HG03135 (cell line): ENCODE measurements around the gene GTF2A1L.
"Not testable (repeated sequence)": the region's sequence is repeated elsewhere in the genome, so short reads cannot be mapped to it uniquely, and the experiment has no call there.

Source experiments
- ATAC-seq: cut with Tn5 transposase; IDR thresholded peaks from one replicate; pipeline ENCODE4 v1.9.1; 2021; ENCODE audit warnings: mild to moderate bottlenecking, moderate library complexity; ENCODE audit not compliant: unreplicated experiment

Gene GTF2A1L

DNA sequence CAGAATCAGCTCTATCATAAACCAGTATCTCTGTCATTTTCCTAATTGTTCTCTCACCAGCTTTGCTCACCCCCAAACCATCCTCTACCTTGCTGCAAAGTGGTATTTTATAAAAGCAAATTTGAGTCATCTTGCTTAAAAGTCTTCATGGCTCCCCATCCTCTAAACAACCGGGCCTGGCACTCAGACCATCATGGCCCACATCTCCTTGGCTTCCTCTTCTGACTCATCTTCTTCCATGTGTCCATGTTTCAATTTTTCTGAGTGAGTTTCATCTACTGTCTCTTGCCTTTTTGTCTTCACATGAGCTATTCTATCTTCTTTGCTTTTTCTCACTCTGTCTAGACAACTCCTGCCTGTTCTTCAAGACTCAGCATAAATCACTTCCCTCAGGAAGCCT lies 79.2 kb downstream of the GTF2A1L start:
- ATAC-seq = no peak

DNA sequence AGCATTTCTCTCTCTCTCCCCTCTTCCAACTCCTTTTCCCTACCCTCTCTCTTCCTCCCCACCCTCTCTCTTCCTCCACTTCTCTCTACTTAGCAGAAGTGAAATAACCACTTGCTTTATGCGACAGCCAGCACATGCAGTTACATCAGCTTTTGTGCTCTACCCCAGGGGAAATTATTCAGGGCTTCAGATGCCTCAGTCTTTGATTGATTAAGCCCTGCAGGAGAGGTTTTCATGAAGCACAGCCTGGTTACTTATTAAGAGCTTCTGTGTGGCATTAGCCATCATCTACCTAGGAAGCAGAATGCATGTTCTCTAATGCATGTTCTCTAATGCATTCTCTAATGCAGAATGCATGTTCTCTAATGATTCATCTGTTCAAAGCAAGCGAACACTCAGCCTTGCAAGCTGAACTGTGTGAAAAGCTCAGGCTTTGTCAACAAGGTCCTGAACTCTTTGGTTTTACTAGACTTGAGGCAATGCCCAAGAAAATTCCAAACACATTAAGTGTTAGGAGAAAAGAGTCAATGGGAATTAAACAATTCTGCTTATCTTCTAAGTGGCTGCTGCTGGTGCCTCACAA lies 81.8 kb downstream of the GTF2A1L start:
- ATAC-seq = no peak

DNA sequence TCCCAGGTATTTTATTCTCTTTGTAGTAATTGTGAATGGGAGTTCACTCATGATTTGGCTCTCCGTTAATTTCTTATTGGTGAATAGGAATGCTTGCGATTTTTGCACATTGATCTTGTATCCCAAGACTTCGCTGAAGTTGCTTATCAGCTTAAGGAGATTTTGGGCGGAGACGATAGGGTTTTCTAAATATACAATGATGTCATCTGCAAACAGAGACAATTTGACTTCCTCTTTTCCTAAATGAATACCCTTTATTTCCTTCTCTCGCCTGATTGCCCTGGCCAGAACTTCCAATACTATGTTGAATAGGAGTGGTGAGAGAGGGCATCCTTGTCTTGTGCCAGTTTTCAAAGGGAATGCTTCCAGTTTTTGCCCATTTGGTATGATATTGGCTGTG lies 86.0 kb downstream of the GTF2A1L start:
- ATAC-seq = not testable (repeated sequence)

DNA sequence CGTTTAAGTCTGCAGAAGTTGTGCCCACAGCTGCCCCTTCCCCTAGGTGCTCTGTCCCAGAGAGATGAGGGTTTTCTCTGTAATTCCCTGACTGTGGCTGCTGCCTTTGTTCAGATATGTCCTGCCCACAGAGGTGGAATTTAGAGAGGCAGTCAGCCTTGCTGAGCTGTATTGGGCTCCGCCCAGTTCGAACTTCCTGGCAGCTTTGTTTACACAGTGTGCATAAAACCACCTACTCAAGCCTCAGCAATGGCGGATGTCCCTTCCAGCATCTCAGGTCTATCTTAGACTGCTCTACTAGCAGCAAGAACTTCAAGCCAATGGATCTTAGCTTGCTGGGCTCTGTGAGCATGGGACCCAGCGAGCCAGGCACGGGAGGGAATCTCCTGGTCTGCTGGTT lies 89.8 kb downstream of the GTF2A1L start:
- ATAC-seq = no peak

DNA sequence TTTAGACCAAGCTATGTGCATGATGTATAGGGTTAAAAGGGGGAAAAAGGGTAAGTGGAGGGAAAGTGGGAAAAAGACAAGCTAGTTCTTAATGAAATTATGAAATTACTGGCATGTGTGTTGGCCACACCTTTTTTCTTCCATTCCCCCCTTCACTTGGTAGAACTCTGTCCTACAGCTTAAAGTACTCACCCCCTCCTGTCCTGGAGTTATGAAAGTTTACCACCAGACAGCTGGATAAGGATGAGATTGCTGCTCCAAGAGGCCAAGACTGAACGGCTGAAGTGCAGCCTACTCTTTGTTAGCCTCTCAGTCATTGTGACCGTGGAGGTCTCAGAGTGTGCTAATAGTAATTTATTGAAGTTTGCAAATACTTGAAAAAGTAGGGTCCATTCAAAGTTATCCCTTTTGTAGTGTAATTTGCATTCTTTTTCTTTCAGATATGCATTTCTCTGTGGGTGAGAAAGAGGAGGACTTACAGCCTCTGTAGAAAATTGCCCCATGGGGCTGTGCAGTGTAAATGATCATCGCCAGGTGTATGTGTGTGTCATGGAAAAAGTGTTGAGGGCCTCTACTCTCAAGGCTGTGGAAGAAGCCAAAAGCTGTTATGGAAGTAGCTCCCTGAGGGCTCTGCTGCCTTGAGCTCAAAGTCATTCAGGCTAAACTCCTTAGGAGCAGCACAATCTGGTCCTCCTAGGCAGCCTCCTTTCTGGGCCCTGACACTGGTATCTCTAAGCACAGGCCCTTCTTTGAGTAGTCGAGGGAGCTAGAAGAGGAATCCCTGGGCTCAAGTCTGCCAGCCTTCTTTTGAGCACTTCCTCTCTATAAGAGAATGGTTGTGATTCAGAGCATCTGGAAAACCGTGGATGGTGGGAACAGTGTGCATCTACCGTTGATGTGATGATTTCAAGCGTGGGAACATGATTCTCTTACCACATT lies 91.7 kb downstream of the GTF2A1L start:
- ATAC-seq = no peak

DNA sequence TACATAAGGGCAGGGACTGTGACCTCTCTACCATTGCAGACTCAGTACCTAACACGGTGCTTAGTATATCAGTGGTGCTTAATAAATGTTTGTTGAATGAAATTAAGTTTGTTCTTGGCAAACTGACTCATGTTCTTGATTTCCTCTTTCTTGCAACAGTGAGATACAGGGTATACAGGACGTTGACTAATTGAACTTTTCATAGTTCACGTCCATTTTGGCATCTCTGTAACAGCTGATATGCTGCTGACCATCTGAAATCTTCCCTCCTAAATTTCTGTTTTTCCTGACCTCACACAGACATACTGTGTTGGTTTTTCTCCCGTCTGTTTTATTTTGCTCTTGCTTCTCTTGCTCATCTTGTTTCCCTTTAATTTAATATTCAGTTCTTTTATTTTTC lies 93.7 kb downstream of the GTF2A1L start:
- no peak for ATAC-seq

DNA sequence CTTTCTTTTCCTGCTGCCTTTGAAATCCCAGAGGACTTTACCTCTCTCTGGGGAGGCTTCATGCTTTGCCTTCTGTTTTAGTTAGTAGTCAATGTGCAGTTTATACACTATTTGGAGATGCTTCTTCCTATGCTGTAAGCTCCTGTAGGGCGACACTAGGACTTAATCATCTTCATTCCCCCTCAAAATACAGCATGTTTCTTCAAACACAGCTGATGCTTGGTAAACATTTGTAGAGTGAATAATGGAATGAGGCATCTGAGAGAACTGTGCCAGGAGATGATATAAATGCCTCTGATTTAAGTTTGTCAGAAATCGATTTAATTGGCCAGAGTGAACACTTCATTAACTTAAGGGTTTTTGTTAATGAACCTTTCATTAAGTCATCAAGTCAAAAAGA lies 94.5 kb downstream of the GTF2A1L start:
- no peak for ATAC-seq

DNA sequence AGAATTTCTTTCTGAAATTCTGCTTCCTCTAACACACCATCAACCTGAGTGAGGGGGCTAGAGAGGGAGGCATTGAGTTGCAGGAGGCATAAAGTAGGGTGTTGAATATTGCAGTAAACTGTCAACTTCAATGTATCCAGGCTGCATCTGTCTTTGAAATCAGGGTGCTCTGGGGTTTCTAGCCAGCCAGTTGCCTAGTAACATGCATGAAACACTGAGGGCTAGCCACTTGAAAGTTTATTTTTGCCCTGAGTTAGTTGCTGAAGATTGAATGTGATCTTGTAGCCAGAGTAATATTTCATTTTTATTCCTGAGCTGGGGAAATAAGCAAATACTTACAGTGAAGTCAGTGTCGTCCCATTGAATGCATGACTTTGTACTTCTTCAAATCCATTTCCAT lies 96.0 kb downstream of the GTF2A1L start:
- ATAC-seq = no peak

DNA sequence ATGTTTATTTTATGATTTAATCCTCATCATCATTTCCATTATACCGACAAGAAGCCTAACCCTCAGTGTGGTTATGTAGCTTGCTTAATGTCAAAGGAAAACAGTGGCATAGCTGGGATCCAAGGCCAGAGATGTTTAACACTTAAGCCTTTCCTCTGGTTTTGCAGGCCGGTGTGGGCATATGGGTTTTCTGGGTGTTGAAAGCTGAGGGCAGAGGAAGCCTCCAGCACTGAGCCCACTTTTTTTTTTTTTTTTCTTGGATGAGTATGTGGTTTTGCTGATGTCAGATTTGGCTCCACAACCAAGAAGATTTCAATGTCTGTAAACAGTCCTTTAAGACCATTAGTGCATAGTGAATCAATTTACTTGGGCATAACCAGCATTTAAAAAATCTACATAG lies 96.6 kb downstream of the GTF2A1L start:
- no peak for ATAC-seq

DNA sequence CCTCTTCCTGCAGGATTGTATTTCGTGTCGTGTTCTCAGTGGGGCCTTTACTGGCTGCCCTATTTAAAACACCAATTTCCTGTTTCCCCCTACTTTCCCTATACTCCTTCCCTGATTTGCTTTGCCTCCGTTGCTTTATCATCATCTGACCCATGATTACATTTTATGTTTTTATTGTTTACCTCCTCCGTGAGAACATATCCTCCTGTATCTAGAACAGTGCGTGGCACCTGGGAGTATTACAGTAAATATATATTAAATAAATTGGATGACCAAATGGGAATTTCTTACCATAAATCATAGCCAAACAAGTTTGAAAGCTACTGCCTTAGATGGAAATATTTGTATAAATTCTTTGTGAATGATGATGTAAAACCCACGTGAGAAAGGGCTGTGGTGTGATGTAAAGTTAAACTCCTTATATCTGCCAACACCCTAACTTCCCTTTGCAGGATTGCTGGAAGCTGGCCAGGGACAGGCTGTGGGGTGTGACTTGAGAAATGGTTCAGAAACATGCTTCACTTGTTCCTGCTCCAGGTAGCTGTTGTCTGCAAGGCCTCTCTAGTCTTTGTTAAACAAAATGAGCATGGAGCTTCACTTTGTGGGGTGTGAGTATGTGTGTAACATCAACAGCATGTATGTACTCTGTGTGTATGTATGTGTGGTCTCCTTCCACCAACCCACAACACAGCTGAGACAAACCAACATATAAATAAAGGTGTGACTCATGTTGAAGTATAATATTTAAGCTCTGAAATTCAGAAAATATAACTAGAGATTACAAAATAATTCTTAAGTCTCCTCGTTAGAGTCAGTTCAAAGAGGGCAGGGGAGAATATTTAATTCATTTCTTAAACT lies 97.6 kb downstream of the GTF2A1L start:
- ATAC-seq = no peak

DNA sequence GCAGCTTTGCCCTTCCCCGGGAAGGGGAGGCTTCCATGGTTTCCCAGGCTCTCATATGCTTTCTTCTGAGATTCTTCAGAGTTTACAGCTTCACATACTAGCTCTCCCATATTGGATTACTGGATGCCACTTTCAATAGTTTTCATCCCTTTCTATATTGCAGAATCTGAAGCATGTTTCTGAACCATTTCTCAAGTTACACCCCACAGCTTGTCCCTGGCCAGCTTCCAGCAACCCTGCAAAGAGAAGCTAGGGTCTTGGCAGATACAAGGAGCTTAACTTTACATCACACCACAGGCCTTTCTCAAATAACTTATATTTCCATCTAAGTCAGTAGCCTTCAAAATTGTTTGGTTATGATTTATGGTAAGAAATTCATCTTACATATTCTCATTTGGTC lies 98.3 kb downstream of the GTF2A1L start:
- no peak for ATAC-seq

DNA sequence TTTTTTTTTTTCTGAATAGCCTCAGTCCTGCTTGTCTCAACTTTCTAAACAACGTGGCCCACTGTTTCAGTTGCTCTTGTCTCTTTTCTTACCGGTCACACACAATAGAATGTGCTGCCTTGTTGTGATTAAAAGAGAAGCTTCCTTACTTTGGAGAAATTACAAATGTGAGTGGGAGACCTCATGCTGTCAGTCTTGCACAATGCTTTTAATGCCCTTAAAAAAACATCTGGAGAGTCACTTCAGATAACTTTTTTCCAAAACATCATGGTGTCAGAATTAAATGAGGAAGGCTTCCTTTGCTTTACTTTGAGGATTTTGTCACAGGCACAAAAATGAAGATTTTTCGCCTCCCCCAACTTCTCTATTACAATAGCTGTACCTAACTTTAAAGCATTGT lies 100.2 kb downstream of the GTF2A1L start:
- ATAC-seq = no peak

DNA sequence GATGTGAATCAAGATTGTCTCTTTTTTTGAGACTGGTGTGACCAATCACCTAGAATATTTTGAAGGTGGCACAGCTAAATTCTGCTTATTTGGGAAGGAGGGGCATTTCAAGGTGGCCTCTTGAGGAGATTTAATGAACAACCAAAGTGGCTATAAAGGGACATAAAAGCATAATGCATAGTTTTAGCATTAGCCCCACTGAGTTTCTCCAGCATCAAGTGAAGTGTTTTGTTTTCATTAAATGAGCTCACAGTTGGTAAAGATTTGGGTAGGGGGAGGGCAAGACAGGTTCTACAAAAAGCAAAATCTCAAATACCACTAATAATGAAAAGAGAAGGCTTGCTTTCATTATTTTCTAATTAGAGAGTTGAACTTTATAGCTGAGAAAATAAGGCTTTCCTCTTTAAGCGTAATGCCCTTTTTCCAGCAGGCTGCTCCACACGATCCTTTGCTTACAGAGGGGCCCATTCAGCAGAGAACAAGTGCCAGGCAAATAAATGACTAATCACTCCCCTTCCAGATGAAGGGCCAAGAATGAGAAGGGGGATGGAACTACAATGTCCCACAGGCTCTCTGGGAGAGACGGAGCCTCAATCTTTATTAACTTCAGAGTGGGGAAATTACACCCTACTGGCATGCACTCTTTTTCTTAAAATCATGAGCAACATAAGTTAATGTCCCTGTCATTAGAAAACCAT lies 102.0 kb downstream of the GTF2A1L start:
- no peak for ATAC-seq

DNA sequence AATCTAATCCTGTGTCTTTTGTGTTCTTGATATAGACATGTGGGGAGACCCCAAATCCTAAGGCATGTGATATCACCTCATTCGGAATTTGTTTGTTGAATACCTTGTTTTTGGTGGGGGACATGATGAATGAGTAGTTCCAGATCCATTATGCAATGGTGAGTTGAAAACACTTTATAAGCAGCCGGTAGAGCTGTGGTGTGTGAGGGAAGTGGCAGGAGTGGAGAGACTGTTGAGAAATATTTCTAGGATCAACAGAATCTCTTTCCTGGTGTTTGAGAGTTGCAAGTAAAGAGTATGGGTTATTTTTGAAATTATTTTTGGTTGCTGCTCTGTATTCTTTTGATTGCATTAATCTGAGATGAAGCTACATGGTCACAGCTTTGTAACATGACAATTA lies 103.5 kb downstream of the GTF2A1L start:
- ATAC-seq = no peak

DNA sequence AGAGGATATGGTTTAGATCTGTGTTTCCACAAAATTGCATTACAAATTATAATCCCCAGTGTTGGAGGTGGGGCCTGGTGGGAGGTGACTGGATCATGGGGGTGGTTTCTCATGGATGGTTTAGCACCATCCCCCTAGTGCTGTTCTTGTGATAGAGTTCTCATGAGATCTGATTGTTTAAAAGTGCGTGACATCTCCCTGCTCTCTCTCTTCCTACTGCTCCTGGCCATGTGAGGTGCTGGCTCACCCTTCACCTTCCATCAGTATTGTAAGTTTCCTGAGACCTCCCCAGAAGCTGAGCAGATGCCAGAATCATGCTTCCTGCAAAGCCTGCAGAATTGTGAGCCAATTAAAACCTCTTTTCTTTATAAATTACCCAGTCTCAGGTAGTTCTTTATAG lies 104.7 kb downstream of the GTF2A1L start:
- no peak for ATAC-seq

DNA sequence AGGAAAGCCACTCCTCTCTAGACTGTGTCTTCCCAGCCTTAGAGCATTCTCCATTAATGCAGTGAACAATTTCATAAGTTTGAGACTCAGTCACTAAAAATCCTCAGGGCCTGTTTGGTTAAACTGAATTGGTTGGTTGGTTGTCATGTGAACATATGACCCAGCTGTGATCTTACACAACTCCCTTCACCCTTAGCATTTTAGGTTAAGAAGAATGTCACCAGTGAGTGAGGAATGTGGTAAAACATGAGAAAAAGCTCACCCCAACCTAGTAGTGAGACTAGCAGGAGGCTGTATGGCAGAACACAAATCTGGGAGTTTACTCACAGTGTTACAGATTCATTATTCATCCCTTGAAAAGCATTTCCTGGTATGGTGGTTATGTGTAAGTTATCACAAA lies 105.5 kb downstream of the GTF2A1L start:
- ATAC-seq = no peak

DNA sequence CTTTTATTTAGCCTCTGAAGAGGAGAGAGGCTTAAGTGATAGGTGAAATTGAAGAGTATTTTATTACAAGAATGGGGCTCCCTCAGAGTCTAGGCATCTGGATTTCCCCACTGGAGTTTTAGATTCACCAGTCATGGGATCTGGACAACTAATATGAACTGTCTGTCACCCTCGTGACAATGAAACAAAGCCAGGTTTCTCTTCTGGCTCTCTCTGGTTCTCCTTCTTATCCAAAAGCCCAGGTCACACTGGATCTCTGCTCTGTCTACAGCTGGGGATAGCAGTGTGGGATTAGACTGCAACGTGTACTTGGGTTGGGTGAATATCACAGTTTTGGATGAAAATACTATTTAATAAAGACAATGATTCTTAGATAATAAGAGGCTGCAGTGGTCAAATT lies 106.6 kb downstream of the GTF2A1L start:
- no peak for ATAC-seq

DNA sequence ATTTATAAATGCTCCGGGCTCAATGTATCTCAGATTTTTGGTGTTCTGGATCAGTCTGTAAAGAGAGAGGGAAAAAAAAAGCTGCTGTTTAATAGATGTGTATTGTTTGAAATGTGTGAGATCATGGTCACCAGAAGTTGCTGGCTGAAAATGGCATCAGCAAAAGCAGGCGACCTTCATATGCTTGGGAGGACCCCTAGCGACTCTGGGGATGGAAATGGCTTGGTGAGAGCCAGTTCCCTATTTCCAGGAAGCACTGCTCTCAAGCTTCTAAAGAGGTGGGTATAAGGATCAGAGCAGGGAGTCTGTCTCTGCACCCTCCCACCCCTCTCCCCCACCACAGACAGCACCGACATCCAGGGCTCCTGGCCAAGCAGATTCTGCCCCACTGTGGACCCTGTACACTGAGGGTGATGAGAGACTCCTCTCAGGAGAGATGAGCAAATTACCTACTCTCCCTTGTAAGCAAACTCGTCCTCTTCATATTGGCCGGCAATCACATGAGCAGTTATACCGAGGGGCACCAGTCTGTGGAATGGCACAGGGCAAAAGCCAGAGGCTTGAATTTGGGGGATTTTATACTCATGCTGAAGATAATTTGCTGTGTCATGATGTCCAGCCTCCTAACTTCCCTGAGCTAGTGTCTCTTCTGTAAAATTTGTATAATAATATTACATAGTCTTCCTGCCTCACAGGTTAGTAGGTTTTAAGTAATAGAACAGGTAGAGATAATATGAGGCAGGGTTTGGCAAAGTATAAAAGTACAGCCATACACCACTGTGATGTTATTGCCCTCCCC lies 108.2 kb downstream of the GTF2A1L start:
- ATAC-seq = no peak

DNA sequence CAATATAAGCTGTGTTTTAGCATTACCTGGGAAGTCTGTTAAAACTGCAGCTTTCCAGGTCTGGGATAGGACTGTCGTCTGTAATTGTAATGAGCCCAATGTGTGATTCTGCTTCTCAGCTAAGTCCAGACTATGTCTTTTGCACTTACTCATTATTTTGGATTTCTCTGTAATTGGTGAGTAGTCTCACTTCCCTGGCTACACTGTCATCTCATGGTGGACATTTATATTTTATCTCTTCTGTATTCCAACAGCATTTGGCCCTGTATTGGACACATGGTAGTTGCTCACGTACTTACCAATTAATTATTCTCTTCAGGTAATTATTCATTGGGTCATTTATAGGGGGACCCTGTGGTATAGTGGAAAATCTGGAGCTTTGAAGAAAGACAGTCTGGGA lies 109.9 kb downstream of the GTF2A1L start:
- no peak for ATAC-seq

DNA sequence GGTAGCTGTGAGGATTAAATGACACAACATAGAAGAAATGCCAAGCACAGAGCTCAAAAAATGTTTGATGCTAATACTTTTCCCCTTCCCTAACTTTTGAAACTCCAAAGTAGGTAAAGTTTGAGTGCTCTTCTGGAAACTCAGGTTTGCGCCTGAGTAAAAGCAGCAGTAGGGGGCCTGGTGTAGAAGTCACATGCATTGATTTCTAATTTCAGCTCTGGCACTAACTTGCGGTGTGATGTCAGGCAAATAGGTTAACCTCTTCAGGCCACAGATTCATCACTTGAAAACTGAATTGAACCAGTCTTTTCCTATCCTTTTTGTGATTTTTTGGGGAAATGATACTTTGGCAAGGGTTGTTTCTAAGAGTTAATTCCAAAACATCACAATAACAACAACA lies 110.6 kb downstream of the GTF2A1L start:
- no peak for ATAC-seq
